GM12874 (cell line): Measurements from ENCODE around the gene CNTNAP1.

Source experiments
- TF ChIP-seq, protein P1 (sequence below): IDR thresholded peaks from 2 replicates; pipeline ENCODE4 v1.5.1; 2011; ENCODE audit warnings: low read depth, mild to moderate bottlenecking, control low read depth, low read length, moderate library complexity; ENCODE audit not compliant: insufficient read depth

The CNTNAP1 gene

GRCh38 chr17:42725143-42725542 lies 42.8 kb downstream of the CNTNAP1 start:
- TF ChIP-seq, protein P1, sequence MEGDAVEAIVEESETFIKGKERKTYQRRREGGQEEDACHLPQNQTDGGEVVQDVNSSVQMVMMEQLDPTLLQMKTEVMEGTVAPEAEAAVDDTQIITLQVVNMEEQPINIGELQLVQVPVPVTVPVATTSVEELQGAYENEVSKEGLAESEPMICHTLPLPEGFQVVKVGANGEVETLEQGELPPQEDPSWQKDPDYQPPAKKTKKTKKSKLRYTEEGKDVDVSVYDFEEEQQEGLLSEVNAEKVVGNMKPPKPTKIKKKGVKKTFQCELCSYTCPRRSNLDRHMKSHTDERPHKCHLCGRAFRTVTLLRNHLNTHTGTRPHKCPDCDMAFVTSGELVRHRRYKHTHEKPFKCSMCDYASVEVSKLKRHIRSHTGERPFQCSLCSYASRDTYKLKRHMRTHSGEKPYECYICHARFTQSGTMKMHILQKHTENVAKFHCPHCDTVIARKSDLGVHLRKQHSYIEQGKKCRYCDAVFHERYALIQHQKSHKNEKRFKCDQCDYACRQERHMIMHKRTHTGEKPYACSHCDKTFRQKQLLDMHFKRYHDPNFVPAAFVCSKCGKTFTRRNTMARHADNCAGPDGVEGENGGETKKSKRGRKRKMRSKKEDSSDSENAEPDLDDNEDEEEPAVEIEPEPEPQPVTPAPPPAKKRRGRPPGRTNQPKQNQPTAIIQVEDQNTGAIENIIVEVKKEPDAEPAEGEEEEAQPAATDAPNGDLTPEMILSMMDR, result no peak

GRCh38 chr17:42740699-42741098 lies 58.4 kb downstream of the CNTNAP1 start:
- TF ChIP-seq, protein P1, result no peak

GRCh38 chr17:42743595-42744282 lies 61.4 kb downstream of the CNTNAP1 start:
- TF ChIP-seq, protein P1, result no peak

- TF ChIP-seq, protein P1, result no peak
These were observed 62.0 kb downstream of the CNTNAP1 start for GRCh38 chr17:42744283-42744805.

GRCh38 chr17:42744806-42745617 lies 62.7 kb downstream of the CNTNAP1 start, which contains the start of gene EZH1:
Gene EZH1, minus strand, starts transcription at chr17:42745040. Its CDS starts 16,099 bp downstream, at chr17:42728941.
- TF ChIP-seq, protein P1, result no peak

GRCh38 chr17:42748202-42748907 lies 66.0 kb downstream of the CNTNAP1 start:
- TF ChIP-seq, protein P1, result no peak
